ENCODE data around the gene AP4B1.

AP4B1 gene

DNA sequence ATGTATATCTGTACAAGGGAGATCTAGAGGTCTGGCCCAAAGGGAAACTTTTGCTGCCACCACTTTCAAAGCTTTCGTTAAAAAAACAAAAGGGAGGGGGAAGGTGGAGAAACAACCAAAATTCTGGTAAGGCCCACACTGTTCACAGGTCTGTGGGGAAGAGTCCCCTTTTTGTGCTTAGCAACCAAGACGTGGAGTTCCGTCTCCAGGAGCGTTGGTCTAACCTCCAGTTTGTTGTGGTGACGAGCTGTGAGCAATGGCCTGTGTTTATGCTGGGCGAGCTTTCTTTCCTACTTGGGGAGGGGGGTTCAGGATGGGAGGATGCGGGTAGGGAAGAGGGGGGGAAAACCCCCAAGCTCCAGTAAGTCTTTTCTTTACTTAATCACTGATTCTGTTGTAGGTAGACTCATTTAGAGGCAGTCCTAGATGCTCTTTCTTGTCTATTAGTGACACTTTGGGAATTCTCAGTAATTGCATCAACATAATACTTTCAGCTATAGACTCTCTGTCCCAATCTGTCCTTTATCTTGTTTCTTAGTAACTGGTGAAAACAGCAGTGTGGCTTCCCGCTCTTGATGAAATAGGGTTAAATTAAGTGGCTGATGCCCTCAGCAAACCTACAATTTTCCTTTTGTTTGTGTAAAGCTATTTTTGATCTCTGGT is 26.0 kb upstream of the AP4B1 start:
- DNase-seq (ENCODE audit: low spot score): peak; percentile 39

DNA sequence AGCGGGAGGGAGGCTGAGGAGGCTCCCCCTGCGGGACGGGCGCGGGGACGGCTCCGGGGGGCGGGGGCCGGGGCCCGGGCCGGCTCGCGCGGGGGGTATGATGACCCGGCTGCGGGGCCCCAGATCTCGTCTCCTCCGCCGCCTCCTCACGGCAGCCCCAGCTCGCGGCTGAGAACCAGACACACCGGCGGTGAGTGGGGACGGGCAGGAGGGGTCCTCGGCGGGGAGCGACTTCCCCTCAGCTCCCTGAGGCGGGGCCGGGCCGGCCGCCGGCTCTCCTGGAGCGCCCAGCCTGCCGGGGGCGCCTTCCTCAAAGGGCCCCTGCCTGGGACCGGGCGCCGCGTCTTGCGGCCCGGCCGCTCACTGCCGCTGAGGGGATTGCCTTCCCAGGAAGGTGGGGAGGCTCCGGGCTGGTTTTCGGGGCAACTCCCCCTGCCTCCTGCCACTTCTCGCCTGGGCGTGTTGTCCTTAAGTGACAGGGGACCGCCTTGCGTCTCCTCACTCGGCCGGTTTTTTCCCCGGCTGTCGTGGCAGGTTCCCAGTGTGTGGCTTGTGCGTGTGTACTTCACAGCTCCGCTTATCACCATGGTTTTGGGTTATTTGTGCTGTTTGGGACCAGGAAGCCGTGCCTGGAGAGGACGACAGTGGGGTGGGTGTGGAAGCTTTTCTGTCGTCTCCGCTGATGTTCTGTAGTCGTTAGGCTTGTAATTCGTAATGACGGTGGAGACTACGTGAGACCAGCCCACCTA is 25.3 kb upstream of the AP4B1 start:
- DNase-seq (ENCODE audit: low spot score): no peak

GRCh38 chr1:113928941-113929749 is 24.5 kb upstream of the AP4B1 start, which contains the start of gene HIPK1:
HIPK1 (plus strand) TSS chr1:113929324.
- DNase-seq (ENCODE audit: low spot score): peak; percentile 86

- DNase-seq (ENCODE audit: low spot score): peak; percentile 5
Measured at GRCh38 chr1:113928187-113928930, 23.8 kb upstream of the AP4B1 start.

GRCh38 chr1:113924473-113924872 is 19.9 kb upstream of the AP4B1 start:
- no peak for DNase-seq (ENCODE audit: low spot score)

DNA sequence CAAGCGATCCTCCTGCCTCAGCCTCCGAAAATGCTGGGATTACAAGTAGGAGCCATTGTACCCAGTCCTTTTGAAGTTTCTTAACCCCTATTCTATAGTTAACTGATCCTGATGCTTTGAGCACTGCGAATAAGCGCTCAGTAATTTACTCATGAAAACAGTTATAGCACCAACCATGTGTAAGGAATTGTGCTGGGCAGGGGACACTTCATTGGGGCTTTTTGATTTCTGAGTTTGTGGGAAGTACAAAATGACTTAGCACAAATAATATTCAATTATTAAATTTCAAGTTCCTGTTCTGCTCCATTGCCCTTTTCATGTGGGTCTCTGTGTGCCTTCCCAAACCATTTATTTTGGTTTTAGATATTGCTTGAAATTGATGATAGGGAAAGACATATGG is 18.4 kb upstream of the AP4B1 start:
- no peak for DNase-seq (ENCODE audit: low spot score)

- DNase-seq (ENCODE audit: low spot score): no peak
Measured at GRCh38 chr1:113918243-113918642, 13.6 kb upstream of the AP4B1 start.

- DNase-seq (ENCODE audit: low spot score): peak; percentile 2
Measured at GRCh38 chr1:113917400-113918082, 12.9 kb upstream of the AP4B1 start.

DNA sequence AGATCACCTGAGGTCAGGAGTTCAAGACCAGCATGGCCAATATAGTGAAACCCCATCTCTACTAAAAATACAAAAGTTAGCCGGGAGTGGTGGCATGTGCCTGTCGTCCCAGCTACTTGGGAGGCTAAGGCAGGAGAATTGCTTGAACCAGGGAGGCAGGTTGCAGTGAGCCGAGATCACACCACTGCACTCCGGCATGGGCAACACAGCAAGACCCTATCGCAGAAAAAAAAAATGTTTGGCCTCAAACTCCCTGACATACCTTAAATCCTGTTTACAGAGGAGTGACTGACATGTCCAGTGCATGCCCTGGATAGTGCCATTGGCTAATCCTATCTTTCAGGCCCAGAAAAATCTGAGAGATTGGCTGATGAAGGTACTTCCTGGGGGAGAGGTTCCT is 12.4 kb upstream of the AP4B1 start:
- no peak for DNase-seq (ENCODE audit: low spot score)

- DNase-seq (ENCODE audit: low spot score): no peak
Measured at GRCh38 chr1:113913887-113914664, 9.5 kb upstream of the AP4B1 start.

GRCh38 chr1:113913312-113913668 is 8.7 kb upstream of the AP4B1 start:
- DNase-seq (ENCODE audit: low spot score): no peak

- no peak for DNase-seq (ENCODE audit: low spot score)
Measured at GRCh38 chr1:113912594-113913311, 8.2 kb upstream of the AP4B1 start.

DNA sequence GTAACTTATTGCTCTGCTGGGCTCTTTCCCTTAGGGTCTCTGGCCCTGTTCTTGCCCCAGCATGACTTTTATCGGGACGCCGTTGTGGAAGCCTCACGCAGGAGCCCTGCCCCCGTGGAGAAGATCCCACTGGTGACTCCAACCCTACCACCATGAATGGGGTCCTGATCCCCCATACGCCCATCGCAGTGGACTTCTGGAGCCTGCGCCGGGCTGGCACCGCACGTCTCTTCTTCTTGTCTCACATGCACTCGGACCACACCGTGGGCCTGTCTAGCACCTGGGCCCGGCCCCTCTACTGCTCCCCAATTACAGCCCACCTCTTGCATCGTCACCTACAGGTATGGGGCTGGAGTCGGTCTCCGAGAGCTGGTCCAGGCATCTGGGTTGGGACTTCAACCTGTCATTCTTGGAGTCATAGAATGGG is 849 bp upstream of the AP4B1 start:
- DNase-seq (ENCODE audit: low spot score): peak; percentile 44

DNA sequence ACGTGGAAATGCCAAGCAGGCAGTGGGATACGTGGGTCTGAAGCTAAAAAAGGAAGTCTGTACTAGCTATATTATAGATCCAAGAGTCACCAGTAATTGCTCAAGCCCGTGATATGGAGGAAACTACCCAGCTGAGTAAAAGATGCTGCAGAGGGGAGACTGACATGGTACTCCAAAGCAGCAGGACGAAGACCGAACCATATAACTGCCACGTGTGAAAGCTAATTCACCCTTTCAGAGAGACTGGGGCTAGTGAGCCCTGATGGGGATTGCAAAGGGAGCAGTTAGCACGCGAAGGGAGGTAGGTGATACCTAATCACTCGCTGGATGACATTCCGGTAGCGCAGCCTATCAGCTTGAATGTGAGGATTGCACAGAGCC is 316 bp downstream of the AP4B1 start:
- peak; percentile 65 for DNase-seq (ENCODE audit: low spot score)

- DNase-seq (ENCODE audit: low spot score): no peak
Measured at GRCh38 chr1:113903501-113904292, 902 bp downstream of the AP4B1 start.

- no peak for DNase-seq (ENCODE audit: low spot score)
Measured at GRCh38 chr1:113901191-113901590, 3.4 kb downstream of the AP4B1 start.

DNA sequence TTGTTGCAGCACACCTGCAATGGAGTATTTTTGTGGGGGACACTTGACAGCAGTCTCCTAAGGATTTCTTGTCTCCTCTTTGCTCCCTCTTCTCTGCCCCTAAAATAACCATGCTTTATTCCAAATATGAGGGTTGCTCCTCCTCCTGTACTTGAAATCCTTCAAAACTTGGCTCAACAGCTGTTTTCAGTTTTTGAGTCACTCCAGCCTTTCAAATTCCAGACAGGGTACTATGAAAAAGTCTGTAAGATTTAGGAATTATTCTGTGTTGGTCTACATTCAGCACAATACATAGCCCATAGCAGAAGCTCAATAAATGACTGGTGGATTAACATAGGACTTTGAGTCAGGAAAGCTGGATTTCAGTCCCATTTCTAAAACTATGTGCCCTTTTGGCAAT is 5.5 kb downstream of the AP4B1 start:
- DNase-seq (ENCODE audit: low spot score): no peak

DNA sequence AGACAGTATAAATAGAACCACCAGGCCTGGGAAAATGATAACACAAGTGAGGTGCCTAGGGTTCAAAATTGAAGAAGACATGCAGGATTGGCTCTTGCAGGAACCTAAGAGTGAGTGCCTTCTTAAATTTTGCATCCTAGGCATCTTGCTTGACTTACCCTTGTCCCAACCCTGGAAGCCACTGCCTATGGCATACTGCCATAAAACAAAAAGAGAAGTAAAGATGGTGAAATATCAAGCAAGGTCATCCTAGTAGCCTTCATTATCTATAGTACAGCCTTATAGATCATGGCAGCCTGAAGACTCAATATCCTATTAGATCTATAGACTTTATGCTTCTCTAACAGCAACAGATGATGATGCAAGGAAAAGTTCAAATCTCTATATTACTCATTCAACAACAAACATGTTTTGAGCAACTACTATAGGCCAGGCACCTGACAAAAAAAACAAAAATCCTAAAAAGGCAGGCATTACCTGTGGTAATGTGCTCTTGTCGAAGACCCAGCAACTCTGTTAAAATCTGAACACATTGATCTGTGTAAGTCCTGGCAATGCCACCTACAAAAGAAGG is 6.3 kb downstream of the AP4B1 start:
- DNase-seq (ENCODE audit: low spot score): no peak

DNA sequence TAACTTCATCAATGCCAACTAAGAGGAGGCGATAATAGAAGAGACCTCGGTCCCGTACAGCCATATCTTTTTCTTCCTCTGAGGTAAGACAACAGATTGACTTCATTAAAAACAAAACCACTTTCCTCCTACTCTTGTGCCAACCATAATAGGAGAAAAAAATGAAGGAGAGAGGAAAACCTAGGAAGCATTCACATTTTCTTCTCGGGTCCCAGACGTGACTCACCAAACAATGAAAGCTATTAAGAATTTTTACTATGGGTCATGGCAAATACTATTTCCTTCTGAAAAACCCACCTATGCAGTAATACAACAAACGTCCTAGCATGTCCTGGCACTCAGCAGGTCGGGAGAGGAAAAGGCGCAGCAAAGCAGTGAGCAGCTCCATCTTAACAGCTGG is 8.6 kb downstream of the AP4B1 start:
- DNase-seq (ENCODE audit: low spot score): no peak
